AG09309 (cell line): Measurements from ENCODE around the gene PERM1.

Experiments used
- DNase-seq: peaks from one replicate; pipeline ENCODE4 v3.0.0-alpha.2; 2010; ENCODE audit warnings: low read depth
- H3K4me3 ChIP-seq: 2 replicates; pipeline ENCODE4 v1.5.1; 2011; ENCODE audit warnings: mild to moderate bottlenecking, low read depth, low read length, moderate library complexity; ENCODE audit not compliant: control insufficient read depth
- TF ChIP-seq, protein P1 (sequence below): IDR thresholded peaks from 2 replicates; pipeline ENCODE4 v1.5.1; 2011; ENCODE audit warnings: mild to moderate bottlenecking, low read depth, low read length, inconsistent platforms; ENCODE audit not compliant: insufficient read depth, control insufficient read depth; ENCODE audit errors: missing control alignments

PERM1 gene

GRCh38 chr1:928825-929661 lies 52.9 kb downstream of the PERM1 start:
- no peak overlapping the region for H3K4me3 ChIP-seq
- TF ChIP-seq, protein P1, sequence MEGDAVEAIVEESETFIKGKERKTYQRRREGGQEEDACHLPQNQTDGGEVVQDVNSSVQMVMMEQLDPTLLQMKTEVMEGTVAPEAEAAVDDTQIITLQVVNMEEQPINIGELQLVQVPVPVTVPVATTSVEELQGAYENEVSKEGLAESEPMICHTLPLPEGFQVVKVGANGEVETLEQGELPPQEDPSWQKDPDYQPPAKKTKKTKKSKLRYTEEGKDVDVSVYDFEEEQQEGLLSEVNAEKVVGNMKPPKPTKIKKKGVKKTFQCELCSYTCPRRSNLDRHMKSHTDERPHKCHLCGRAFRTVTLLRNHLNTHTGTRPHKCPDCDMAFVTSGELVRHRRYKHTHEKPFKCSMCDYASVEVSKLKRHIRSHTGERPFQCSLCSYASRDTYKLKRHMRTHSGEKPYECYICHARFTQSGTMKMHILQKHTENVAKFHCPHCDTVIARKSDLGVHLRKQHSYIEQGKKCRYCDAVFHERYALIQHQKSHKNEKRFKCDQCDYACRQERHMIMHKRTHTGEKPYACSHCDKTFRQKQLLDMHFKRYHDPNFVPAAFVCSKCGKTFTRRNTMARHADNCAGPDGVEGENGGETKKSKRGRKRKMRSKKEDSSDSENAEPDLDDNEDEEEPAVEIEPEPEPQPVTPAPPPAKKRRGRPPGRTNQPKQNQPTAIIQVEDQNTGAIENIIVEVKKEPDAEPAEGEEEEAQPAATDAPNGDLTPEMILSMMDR, result no peak
- DNase-seq, result no peak

- DNase-seq, result no peak
- TF ChIP-seq, protein P1, result no peak
- no peak overlapping the region for H3K4me3 ChIP-seq
Observed at GRCh38 chr1:927748-928147, 54.1 kb downstream of the PERM1 start.

DNA sequence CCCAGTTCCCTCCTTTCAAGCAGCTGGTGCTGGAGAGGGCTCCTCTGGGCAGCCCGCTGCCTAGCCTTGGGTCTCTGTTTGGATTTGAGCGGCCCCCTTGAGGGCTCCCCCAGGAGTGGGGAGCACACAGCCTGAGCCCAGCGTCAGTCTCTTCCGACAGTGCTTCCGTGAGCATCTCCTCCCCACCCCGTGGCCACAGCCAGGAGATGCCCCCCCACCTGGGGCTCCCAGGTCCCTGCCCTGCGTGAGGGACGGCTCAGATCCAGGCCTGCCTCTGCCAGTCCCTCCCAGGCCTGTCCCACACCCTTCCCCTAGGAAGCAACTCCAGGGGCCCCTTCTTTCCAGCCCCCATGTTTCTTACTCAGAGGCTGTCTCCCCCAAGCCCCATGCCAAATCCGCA lies 54.7 kb downstream of the PERM1 start:
- TF ChIP-seq, protein P1, result no peak

DNA sequence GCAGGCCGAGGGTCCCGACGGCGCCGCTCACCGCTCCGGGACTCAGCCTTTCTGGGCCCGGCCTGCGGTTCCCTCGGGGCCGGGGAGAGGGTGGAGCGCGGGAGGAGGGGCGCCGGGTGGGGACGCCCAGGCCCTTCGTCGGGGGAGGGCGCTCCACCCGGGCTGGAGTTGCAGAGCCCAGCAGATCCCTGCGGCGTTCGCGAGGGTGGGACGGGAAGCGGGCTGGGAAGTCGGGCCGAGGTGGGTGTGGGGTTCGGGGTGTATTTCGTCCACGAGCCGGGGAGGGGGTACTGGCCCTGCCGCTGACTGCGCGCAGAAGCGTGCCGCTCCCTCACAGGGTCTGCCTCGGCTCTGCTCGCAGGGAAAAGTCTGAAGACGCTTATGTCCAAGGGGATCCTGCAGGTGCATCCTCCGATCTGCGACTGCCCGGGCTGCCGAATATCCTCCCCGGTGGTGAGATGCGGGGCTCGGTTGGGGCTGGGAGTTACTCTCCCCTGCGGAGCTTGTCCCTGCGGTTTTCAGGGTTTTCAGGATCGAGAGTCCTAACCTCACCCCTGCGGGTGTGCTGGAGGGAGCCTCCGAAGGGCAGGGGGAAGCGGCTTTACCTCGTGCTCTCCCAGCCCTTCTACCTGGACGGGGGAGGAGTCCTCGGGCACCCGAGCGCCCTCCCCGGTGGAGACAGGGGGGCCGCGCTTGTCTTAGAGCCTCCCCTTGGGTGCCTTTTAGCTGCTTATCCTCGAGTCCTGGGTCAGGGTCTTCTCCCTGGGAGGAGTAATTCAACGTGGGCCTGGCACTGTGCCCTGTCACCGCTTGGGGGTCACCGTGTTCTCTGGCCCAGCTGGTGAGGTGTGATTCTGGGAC lies 56.1 kb downstream of the PERM1 start:
- TF ChIP-seq, protein P1, result peak; percentile 8
- peak overlapping the region; percentile 70 for H3K4me3 ChIP-seq
- no peak for DNase-seq

More for the DNA sequence above, 54.7 kb downstream of the PERM1 start:
- no peak for DNase-seq
- H3K4me3 ChIP-seq, result no peak overlapping the region
